HCT116 (cell line): Measurements from ENCODE around the gene DPP9. TPM values are rescaled to one million over a fixed set of nuclear protein-coding genes. Genes with fewer than 3 reads are reported as not detected.
A peak's percentile ranks its signal among the peaks of the same experiment; 100 is the strongest.

Source experiments
- ATAC-seq: fragments of 200-7000 bp; cut with Tn5 transposase; 2 replicates; pipeline ENCODE4 v1.9.1; 2020; ENCODE audit warnings: mild to moderate bottlenecking, moderate library complexity
- BruUV-seq: library from RNA; stranded (reverse); fragments of 400-500 nt; replicated peaks from 2 replicates; lab custom pipeline; 2021; lab: Mats Ljungman, UMichigan
- CTCF ChIA-PET: fragments of 300-600 bp; sonication (Branson Sonifier 250); formaldehyde crosslinking; loops from one replicate; lab custom pipeline; 2021; ENCODE audit warnings: antibody characterized with exemption; lab: Charles Lee
- POLR2A ChIA-PET: fragments of 300-600, 350-600 bp; sonication (Branson Sonifier 250); formaldehyde crosslinking; loops from one replicate; lab custom pipeline; 2021; ENCODE audit warnings: antibody characterized with exemption; lab: Charles Lee
- RAD21 ChIA-PET, 2 experiments: fragments of 300-600 bp; sonication (Branson Sonifier 250); formaldehyde crosslinking; loops; one replicate each; lab custom pipeline; 2023; ENCODE audit warnings: low total read pairs in 2 of 2; ENCODE audit not compliant: uncharacterized antibody in 2 of 2, unreplicated experiment in 2 of 2, low non-redundant PET in 1 of 2; lab: Charles Lee
- DNase-seq: peaks from one replicate; pipeline ENCODE4 v3.0.0-alpha.2; 2010; ENCODE audit warnings: low read depth, low spot score
- H2AFZ ChIP-seq: fragments of 200-600 bp; shearing (Covaris generic), sonication (generic); 2 replicates; pipeline ENCODE4 v1.6.1; 2017; ENCODE audit warnings: low read depth, mixed run types, mixed read lengths, antibody characterized with exemption, low read length; ENCODE audit not compliant: poor library complexity, severe bottlenecking
- H3K27ac ChIP-seq: 2 replicates; pipeline ENCODE4 v1.5.1; 2012; ENCODE audit warnings: low read depth, low read length
- H3K27me3 ChIP-seq: fragments of 200-600 bp; sonication (generic); 2 replicates; pipeline ENCODE4 v1.6.1; 2016; ENCODE audit warnings: mixed run types, low read length, mixed read lengths; ENCODE audit not compliant: insufficient read depth
- H3K36me3 ChIP-seq, 2 experiments: fragments of 200-500 bp in 1 of 2; fragments of 200-600 bp in 1 of 2; sonication (Bioruptor generic) in 1 of 2; sonication (generic) in 1 of 2; 2 replicates each; pipeline versions ENCODE4 v1.5.1 to v1.6.1; 2014 to 2016; ENCODE audit warnings: low read length in 2 of 2, inconsistent platforms in 1 of 2, mixed read lengths in 1 of 2, mixed run types in 1 of 2; ENCODE audit not compliant: insufficient read depth in 2 of 2, control insufficient read depth in 1 of 2
- H3K4me1 ChIP-seq, 2 experiments: fragments of 200-600 bp in 1 of 2; sonication (generic) in 1 of 2; 2 replicates each; pipeline versions ENCODE4 v1.5.1 to v1.6.1; 2012 to 2017; ENCODE audit warnings: low read length in 2 of 2, inconsistent platforms in 1 of 2, mild to moderate bottlenecking in 1 of 2, mixed read lengths in 1 of 2, mixed run types in 1 of 2, moderate library complexity in 1 of 2; ENCODE audit not compliant: insufficient read depth in 2 of 2, control insufficient read depth in 1 of 2
- H3K4me2 ChIP-seq: fragments of 200-600 bp; sonication (generic); 2 replicates; pipeline ENCODE4 v1.6.1; 2017; ENCODE audit warnings: mixed run types, low read length, mixed read lengths
- H3K4me3 ChIP-seq, 2 experiments: fragments of 200-600 bp in 1 of 2; sonication (generic) in 1 of 2; replicated peaks in 1 of 2; 2 replicates each; pipeline ENCODE4 v1.5.1; 2011 to 2016; ENCODE audit warnings: low read length in 2 of 2, control low read depth in 1 of 2, low read depth in 1 of 2, mild to moderate bottlenecking in 1 of 2, mixed read lengths in 1 of 2, mixed run types in 1 of 2
- H3K79me2 ChIP-seq: fragments of 200-600 bp; sonication (generic); 2 replicates; pipeline ENCODE4 v1.6.1; 2017; ENCODE audit warnings: mild to moderate bottlenecking, mixed run types, low read length, moderate library complexity, mixed read lengths; ENCODE audit not compliant: insufficient read depth
- H3K9ac ChIP-seq: fragments of 200-600 bp; sonication (generic); 2 replicates; pipeline ENCODE4 v1.6.1; 2016; ENCODE audit warnings: low read length, mixed read lengths
- H3K9me2 ChIP-seq: fragments of 200-600 bp; sonication (generic), shearing (Covaris generic); 2 replicates; pipeline ENCODE4 v1.6.1; 2017; ENCODE audit warnings: mixed run types, mild to moderate bottlenecking, moderate library complexity; ENCODE audit not compliant: insufficient read depth
- H3K9me3 ChIP-seq, 2 experiments: fragments of 200-500 bp in 1 of 2; fragments of 200-600 bp in 1 of 2; sonication (Bioruptor generic) in 1 of 2; sonication (generic) in 1 of 2; 2 replicates each; pipeline ENCODE4 v1.6.1; 2014 to 2017; ENCODE audit warnings: low read length in 2 of 2, mixed read lengths in 2 of 2, inconsistent platforms in 1 of 2, low read depth in 1 of 2, mild to moderate bottlenecking in 1 of 2, mixed run types in 1 of 2, moderate library complexity in 1 of 2; ENCODE audit not compliant: control insufficient read depth in 1 of 2, insufficient read depth in 1 of 2
- H4K20me1 ChIP-seq: fragments of 200-600 bp; sonication (generic), shearing (Covaris generic); 2 replicates; pipeline ENCODE4 v1.6.1; 2017; ENCODE audit warnings: mixed run types, mild to moderate bottlenecking, moderate library complexity; ENCODE audit not compliant: insufficient read depth
- ELF1 ChIP-seq: IDR thresholded peaks from 2 replicates; pipeline ENCODE4 v1.6.1; 2012; ENCODE audit warnings: low read depth, borderline replicate concordance
- EZH2phosphoT487 ChIP-seq: fragments of 200-600 bp; IDR thresholded peaks from 2 replicates; pipeline ENCODE4 v1.6.1; 2018; ENCODE audit warnings: antibody characterized with exemption, borderline replicate concordance
- JUND ChIP-seq: IDR thresholded peaks from 2 replicates; pipeline ENCODE4 v1.6.1; 2012
- MAX ChIP-seq: IDR thresholded peaks from 2 replicates; pipeline ENCODE4 v1.6.1; 2012
- POLR2A ChIP-seq: IDR thresholded peaks from 2 replicates; pipeline ENCODE4 v1.7.0; 2011; ENCODE audit warnings: borderline replicate concordance; ENCODE audit not compliant: insufficient read depth, insufficient read length; ENCODE audit errors: extremely low read depth
- SP1 ChIP-seq: IDR thresholded peaks from 2 replicates; pipeline ENCODE4 v1.6.1; 2012; ENCODE audit warnings: low read depth
- ZFX ChIP-seq: fragments of 450-650 bp; IDR thresholded peaks from 2 replicates; pipeline ENCODE4 v1.6.1; 2017
- intact Hi-C: fragments of 100-400 bp; cut with micrococcal nuclease; formaldehyde crosslinking; loops from 2 replicates; pipeline ENCODE4 v1.10.0; 2022
- total RNA-seq: library from RNA; stranded (reverse); gene quantifications from one replicate; pipeline ENCODE4 v1.2.1, GENCODE V29; 2021; ENCODE audit not compliant: unreplicated experiment
- TF ChIP-seq, protein P1 (sequence below): IDR thresholded peaks from 2 replicates; pipeline ENCODE4 v1.6.1; 2012; ENCODE audit warnings: low read depth

DPP9 gene
- total RNA-seq, 1 experiment from 2014 or later, result 67.6 TPM

DNA sequence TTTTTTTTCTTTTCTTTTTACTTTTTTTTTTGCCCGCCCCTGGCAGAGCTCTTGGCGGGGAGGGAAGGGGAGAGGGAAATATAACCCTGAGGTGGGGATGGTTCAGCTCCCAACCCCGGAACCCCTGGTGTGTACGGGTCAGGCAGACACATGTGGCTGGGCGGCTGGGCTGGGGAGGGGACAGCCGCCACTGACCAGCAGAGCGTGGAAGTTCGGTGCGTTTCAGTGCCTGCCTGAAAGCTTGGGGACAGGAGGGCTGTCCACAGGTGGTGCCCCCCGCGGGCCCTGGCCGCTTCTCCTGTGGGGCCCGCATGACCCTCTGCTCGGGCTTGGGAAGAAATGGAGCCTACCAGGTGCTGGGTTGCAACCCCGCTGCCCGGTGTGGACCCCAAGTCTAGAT lies 48.3 kb downstream of the DPP9 start:
- H3K9me3 ChIP-seq, result no peaks in the 10 kb centered on the region
- H3K36me3 ChIP-seq, result peaks cover 0 to 19% of the 10 kb centered on the region in 2 experiments; a peak in 1 of 4 replicates
- H3K4me3 ChIP-seq, result no peak overlapping the region
- no peaks in the 10 kb centered on the region for H3K9me2 ChIP-seq
- intact Hi-C loops, result no loop called here
- H3K27me3 ChIP-seq, result no peaks in the 10 kb centered on the region
- POLR2A ChIA-PET, result no interaction called here
- no peak overlapping the region for H3K4me2 ChIP-seq
- CTCF ChIA-PET, result no interaction called here
- no peak overlapping the region for H2AFZ ChIP-seq
- TSS peak; percentile 84 for BruUV-seq
- ATAC-seq (no peak), DNase-seq (no peak)
- no peaks in the 10 kb centered on the region for H4K20me1 ChIP-seq
- H3K4me1 ChIP-seq, result peaks cover 17 to 39% of the 10 kb centered on the region in 2 experiments
- H3K9ac ChIP-seq, result no peak overlapping the region
- RAD21 ChIA-PET, result no interaction called here
- no peak overlapping the region for H3K27ac ChIP-seq
- H3K79me2 ChIP-seq, result no peaks in the 10 kb centered on the region
- no peak for TF ChIP-seq POLR2A
- TF ChIP-seq, protein P1, sequence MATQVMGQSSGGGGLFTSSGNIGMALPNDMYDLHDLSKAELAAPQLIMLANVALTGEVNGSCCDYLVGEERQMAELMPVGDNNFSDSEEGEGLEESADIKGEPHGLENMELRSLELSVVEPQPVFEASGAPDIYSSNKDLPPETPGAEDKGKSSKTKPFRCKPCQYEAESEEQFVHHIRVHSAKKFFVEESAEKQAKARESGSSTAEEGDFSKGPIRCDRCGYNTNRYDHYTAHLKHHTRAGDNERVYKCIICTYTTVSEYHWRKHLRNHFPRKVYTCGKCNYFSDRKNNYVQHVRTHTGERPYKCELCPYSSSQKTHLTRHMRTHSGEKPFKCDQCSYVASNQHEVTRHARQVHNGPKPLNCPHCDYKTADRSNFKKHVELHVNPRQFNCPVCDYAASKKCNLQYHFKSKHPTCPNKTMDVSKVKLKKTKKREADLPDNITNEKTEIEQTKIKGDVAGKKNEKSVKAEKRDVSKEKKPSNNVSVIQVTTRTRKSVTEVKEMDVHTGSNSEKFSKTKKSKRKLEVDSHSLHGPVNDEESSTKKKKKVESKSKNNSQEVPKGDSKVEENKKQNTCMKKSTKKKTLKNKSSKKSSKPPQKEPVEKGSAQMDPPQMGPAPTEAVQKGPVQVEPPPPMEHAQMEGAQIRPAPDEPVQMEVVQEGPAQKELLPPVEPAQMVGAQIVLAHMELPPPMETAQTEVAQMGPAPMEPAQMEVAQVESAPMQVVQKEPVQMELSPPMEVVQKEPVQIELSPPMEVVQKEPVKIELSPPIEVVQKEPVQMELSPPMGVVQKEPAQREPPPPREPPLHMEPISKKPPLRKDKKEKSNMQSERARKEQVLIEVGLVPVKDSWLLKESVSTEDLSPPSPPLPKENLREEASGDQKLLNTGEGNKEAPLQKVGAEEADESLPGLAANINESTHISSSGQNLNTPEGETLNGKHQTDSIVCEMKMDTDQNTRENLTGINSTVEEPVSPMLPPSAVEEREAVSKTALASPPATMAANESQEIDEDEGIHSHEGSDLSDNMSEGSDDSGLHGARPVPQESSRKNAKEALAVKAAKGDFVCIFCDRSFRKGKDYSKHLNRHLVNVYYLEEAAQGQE, result no peak
- no peak for TF ChIP-seq MAX
- TF ChIP-seq ZFX, result no peak
- TF ChIP-seq ELF1, result no peak
- no peak for TF ChIP-seq EZH2phosphoT487
- no peak for TF ChIP-seq JUND
- no peak for TF ChIP-seq SP1
